Measurements from ENCODE around the gene SLA2.

- TF ChIP-seq POLR2AphosphoS5 (IDR thresholded peaks at IDR 0.05; ENCODE audit: low read depth, low read length) (no peak), POLR2A (IDR thresholded peaks at IDR 0.05; ENCODE audit: low read depth, low read length) (no peak; the same call in 1 of the 2 replicates), TAF1 (IDR thresholded peaks at IDR 0.05; ENCODE audit: borderline replicate concordance, low read depth, low read length) (no peak)
Measured at GRCh38 chr20:36645998-36646397, at the start of gene SLA2.
